GM18517 (cell line): ENCODE data around the gene RAG2.
A peak's percentile ranks its signal among the peaks of the same experiment; 100 is the strongest.

Source experiments
- ATAC-seq: cut with Tn5 transposase; IDR thresholded peaks from one replicate; pipeline ENCODE4 v1.9.1; 2021; ENCODE audit warnings: mild to moderate bottlenecking, moderate library complexity; ENCODE audit not compliant: unreplicated experiment

RAG2 gene

GRCh38 chr11:36598051-36598450 is at the start of gene RAG2:
Gene RAG2 (minus strand): TSS chr11:36598236. CDS start chr11:36594168, 4,068 bp downstream.
- no peak for ATAC-seq

GRCh38 chr11:36638556-36638955 is 40.5 kb upstream of the RAG2 start:
- no peak for ATAC-seq

GRCh38 chr11:36635066-36635862 is 37.2 kb upstream of the RAG2 start:
- ATAC-seq = no peak

- peak; percentile 83 for ATAC-seq
These were observed 33.7 kb upstream of the RAG2 start for GRCh38 chr11:36631774-36632173.

GRCh38 chr11:36628765-36629244 is 30.8 kb upstream of the RAG2 start:
- ATAC-seq = no peak

DNA sequence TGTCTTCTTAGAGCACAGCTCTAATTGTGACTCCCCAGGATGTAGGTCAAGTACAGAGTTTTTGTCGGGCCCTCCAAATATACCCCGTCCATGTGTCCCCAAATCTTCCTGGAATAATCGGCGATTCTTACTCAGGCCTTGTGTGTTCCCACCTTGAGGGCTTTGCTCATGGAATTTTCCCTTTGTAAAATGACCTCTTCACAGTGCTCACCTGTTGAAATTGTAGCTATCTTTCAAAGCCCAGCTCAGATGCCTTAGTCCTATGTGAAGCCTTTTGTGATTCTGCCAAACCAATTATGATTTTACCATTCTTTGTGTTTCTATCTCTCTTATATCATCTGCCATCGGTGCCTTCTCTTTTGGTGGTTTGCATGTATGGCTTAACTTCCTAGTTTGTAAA is 30.1 kb upstream of the RAG2 start:
- no peak for ATAC-seq

DNA sequence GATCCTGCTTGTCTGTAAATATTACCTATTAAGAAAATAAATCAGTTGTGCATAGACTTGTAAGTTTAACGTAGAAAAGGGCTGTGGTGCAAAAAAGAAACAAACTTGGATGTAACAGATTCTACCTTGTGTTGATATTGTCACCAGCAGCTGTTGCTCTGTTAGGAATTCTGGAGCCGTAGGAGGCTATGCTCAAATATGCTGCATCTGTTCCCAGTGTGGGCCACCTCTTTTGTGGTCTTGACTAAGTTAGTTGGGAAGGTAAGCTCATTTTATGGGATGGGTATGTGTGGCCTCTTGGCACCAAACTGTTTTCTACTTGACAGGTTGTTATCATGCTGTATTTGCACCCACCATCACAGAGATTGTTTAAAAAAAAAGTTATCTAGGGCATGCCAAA is 29.4 kb upstream of the RAG2 start:
- ATAC-seq = no peak

DNA sequence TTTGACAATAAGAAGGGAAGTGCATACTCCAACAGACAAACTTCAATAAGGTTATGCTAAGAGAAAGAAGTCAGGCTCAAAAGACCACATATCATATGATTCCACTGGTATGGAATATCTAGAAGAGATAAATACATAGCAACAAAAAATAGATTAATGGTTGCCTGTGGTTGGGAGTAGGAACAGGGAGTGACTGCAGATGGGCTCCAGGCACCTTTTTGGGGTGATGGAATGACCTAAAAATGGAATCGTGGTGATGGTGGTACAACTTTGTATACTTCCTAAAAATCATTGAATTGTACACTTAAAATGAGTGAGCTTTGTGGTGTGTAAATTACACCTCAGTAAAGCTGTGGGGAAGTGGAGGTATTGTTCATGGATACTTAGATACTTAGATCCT is 29.0 kb upstream of the RAG2 start:
- no peak for ATAC-seq

GRCh38 chr11:36623494-36623893 is 25.5 kb upstream of the RAG2 start:
- no peak for ATAC-seq

DNA sequence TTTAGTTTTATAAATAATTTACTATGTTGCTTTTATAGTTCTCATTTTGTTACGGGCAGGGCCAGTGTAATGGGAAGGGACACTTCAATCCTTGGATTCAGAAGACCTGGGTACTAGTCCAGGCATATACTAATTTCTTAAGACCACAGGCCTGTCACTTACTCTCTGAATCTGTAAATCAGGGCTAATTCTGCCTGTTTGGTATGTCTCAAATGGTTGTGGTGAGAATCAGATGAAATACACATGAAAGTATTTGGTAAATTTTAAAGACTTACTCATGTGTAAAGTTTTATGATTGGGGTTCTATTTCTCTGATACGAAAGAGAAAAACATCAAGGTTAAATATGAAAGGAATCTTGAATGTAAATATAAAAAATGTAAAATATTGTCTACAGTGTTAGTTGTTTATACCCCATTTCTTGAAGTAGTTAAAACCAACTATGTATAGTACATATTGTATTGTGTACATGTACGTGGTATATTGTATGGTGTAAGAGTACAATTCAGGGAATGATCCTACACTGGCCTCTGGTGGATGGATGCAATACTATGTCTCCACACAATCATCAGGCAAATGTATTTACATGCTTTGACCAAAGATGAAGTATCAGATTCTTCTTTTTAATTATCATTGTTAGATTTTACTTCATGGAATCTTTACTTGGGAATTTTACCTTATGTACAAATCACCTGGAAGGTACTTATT is 24.5 kb upstream of the RAG2 start:
- no peak for ATAC-seq

DNA sequence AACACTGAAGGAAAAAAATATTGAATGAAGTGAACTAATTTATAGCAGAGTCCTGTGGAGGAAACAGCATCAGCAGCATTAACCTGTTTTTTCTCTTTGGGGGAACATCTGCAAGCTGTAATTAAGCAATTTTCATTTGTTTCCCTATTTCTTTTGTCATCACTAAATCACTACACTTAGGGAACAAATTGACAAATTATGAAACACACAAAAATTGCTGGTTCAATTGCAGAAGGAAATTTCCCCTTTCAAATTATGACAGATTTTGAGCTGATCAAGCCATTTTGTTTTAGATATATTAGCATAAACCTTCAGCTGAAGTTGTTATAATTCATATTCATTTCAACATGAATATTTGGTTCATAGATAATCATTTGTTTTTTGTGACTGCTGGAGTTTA is 22.2 kb upstream of the RAG2 start:
- ATAC-seq = no peak

- no peak for ATAC-seq
These were observed 21.5 kb upstream of the RAG2 start for GRCh38 chr11:36619502-36619901.

- ATAC-seq = no peak
These were observed 20.5 kb upstream of the RAG2 start for GRCh38 chr11:36618363-36619047.

GRCh38 chr11:36617543-36618362 is 19.7 kb upstream of the RAG2 start:
- no peak for ATAC-seq

DNA sequence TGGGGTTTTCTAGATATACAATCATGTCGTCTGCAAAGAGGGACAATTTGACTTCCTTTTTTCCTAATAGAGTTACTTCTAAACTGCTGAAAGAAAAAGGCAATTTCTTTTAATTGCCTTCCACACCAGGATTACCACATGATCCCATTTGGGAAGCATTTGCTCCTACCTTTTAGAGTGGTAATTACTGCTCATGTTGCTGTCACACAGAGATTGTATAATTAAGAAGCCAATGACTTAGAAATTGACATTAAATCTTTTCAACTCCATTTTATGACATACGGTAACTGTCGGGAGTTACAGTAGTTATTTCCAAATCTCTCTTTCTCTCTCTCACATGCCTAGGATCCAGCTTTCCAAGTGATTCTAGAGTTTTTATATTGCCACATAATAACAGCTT is 17.8 kb upstream of the RAG2 start:
- ATAC-seq = no peak

GRCh38 chr11:36609383-36609782 is 11.3 kb upstream of the RAG2 start:
- no peak for ATAC-seq

- ATAC-seq = no peak
These were observed 10.6 kb upstream of the RAG2 start for GRCh38 chr11:36608491-36609199.

GRCh38 chr11:36605221-36606216 is 7.5 kb upstream of the RAG2 start:
- ATAC-seq = no peak

- ATAC-seq = no peak
These were observed 4.1 kb upstream of the RAG2 start for GRCh38 chr11:36602135-36602534.
